C1 segment of cervical spinal cord (tissue), 14 donors: ENCODE data around the gene SPACA4.

Experiments used
- DNase-seq, 14 donors: peaks; one replicate each; lab custom pipeline; 2025; lab: John Stamatoyannopoulos, UW

Gene SPACA4

DNA sequence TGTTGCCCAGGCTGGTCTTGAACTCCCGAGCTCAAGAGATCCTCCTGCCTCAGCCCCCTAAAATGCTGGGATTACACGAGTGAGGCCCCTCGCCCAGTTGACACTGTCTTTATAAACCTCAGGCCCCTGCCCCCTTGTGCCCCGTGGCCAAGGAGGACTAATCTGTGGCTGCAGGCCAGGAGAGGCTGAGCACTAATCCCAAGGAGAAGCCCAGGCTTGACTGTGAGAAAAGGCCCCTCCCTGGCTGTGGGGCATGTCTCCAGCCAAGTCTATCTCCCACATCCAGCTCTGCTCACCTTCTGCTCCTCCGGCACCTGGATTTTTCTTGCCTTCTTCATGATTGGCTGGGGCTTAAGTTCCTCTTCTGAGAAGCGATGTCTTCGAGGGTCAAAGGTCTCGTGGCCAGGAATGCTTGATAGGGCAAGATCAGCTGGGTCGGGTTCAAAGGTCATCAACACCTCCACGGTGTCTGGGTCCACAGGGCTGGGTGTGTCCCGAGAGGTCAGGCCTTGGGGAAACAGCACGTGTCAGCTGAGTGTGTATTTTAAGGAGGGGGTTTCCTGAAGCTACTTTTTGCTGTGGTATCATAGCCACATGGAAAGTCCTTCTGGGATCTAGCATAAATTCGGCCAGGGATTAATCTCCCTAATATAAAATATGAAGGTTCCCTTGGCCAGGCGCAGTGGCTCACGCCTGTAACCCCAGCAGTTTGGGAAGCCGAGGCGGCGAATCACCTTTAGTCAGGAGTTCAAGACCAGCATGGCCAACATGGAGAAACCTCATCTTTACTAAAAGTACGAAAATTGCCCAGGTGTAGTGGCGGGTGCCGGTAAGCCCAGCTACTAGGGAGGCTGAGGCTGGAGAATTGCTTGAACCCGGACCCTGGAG, 26.9 kb downstream of the SPACA4 start:
- DNase-seq, result no peak

- no peak for DNase-seq
Measured at GRCh38 chr19:48634036-48634342, 27.4 kb downstream of the SPACA4 start.

- DNase-seq, result peak; percentile 58 to 97 (median 91)
Measured at GRCh38 chr19:48634424-48635262, 28.1 kb downstream of the SPACA4 start.

- peak in 12 of 14 donors; percentile 25 to 81 (median 53) for DNase-seq
Measured at GRCh38 chr19:48635263-48635965, 28.9 kb downstream of the SPACA4 start.

DNA sequence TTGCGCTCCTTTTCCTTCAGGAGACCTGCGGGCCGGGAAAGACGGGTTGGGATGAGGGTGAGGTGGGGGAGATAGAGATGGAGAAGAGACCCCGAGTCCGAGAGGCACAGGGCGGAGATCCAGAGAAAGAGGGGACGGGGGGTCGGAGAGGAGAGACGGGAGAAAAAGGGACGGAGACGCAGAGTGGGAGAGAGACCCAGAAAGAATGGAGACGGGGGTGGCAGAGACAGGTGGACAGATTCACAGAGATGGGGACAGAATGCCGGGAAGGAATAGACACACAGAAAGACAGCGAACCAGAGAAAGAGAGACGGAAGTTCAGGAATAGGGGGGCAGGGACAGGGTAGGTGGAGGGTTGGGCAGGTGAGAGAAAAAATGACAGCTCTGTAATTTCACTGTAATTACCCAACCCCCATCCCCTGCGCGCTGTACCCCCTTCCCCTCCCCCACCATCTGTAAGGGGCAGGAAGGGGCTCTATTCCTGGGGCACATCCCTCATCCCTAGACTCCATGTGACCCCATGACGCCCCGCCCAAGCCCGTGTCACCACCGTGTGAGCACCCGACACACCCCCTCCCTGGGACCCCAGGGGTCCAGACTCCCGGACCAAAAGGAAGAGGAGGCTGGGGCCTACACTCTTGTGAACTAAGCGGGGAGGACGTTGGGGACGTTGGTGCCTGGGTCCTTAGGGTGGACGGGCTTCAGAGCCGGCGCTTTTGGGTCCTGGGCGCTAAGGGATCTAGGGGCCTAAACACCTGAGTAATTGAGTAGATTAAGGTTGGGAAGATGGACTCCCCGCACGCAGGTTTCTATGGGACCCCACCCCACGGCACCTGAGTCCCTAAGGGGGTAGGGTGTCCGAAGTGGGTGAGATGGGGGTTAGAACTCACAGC, 29.7 kb downstream of the SPACA4 start:
- peak in 9 of 14 donors; percentile 24 to 73 (median 49) for DNase-seq

DNA sequence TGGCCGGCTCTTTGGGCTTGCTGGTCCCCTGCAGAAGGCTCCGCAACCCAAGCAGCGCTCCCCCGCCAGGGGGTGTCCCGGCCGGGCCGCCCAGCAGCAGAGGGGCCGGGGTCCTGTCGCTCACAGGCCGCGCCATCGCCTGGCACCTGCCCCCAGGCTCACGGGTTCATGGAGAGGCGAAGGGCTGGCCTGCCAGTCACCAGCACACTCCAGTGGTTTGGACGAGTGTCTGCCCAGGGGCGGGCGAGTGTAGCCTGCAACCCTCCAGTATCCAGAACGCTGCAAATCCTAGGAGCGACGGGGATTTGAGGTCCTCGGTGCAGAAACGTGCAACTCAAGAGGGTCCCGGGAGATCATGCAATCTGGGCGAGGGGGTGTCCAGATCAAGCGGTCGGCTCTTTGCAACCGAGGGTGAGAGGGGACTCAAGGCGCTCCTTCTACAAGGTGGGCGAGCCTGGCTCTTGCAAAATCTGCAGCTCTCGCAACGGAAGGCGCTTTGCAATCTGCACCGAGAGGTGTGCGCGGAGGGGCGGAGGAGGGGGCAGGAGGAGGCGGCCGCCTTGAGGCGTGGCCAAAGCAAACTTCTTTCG, 30.4 kb downstream of the SPACA4 start, which contains the start of gene DBP:
DBP (minus strand) TSS at position 521 of the 590 bp plus-strand sequence; CDS start at position 136, 385 bp downstream.
- DNase-seq, result peak in 6 of 14 donors; percentile 72 to 92 (median 78)

- peak; percentile 92 to 100 (median 98) for DNase-seq
Measured at GRCh38 chr19:48637449-48637947, 31.0 kb downstream of the SPACA4 start.

DNA sequence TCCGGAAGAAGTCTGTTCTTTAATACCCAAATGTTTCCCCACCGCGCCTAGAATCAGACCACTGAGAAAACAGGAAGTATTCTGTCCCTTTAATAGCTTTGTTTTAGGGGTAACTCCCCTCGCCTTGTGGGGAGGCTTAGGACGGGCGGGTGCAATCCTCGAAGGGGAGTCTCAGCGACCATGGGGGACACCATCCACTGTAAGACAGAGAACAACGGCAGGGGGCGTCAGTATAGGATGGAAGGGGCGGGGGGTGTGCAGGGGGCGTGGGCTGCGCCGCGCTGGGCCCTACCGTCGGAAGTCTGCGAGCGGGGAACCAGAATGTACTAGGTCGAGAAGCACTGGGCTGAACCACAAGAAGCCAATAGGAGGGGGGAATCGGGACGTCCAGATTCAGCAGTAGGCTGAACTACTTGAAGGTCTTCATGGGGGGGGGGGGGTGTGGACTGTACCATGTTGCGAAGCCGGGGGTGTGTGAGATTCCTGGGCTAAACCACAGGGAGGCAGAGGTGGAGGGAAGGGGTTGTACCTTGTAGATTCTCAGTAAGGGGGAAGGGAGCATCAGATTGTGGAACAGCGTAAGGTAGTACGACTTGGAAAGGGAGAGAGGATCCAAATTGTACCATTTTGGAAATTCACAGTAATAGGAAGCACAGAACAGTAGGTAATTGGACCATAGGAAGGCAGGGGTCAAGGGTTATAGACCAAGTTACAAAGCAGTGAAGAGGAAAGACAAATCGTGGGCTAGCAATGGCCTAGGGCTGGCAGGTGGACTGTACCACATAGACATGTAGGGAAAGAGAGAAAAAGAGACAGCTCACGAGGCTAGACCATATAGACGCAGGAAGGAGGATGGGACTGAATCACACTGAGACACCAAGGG, 31.6 kb downstream of the SPACA4 start:
- DNase-seq, result peak in 12 of 14 donors; percentile 73 to 93 (median 89)

GRCh38 chr19:48638831-48639381, 32.4 kb downstream of the SPACA4 start:
- peak in 5 of 14 donors; percentile 23 to 56 (median 30) for DNase-seq

- no peak for DNase-seq
Measured at GRCh38 chr19:48639483-48640375, 33.2 kb downstream of the SPACA4 start.

DNA sequence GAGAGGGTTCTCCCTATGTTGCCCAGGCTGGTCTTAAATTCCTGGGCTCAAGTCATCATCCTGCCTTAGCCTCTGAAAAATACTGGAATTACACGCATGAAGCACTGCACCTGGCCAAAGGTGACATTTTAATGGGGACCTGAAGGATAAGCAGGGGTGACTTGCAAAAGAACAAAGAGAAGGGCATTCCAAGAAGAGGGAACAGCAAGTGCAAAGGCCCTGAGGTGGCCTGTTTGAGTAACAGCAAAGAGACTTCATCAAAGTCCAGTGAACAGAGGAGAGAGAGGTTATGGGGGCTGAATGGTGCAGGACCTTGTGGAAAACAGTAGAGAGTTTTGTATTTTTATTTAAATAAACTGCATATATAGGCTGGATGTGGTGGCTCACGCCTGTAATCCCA, 35.3 kb downstream of the SPACA4 start:
- DNase-seq, result no peak

DNA sequence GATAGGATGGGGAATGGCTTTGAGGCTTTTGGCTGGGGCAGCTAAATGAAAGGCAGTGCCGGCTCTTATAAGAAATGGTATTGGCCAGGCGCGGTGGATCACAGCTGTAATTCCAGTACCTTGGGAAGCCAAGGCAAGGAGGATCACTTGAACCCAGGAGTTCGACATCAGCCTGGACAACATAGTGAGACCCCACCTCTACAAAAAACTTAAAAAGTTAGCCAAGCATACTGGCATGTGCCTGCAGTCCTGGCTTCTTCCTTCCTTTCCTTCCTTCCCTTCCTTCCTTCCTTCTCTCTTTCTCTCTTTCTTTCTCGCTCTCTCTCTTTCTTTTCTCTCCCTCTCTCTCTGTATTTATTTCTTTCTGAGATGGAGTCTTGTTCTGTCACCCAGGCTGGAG, 36.3 kb downstream of the SPACA4 start:
- DNase-seq, result no peak

GRCh38 chr19:48644355-48644754, 37.8 kb downstream of the SPACA4 start:
- peak in 1 of 14 donors; percentile 36 for DNase-seq

GRCh38 chr19:48644839-48645619, 38.5 kb downstream of the SPACA4 start:
- peak in 12 of 14 donors; percentile 49 to 82 (median 66) for DNase-seq

DNA sequence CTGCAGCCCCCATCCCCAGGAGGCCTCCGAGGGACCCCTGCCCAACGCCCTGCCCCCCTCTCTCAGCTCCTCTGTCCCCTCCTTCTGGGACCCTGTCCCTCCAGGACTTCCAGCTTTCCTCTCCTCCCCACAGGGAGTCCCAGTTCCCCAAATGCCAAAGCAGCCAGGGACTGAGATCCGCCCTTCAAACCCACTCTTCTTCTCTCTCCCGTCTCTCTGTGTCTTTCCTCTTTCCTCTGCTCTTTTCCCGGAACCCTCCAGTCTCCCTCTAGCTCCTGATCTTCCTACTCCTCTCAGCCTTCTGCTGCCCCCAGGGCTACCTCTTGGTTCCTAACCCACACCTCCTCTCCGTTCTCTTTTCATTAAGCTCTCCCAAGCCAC, 39.1 kb downstream of the SPACA4 start:
- DNase-seq, result peak in 5 of 14 donors; percentile 54 to 74 (median 56)

DNA sequence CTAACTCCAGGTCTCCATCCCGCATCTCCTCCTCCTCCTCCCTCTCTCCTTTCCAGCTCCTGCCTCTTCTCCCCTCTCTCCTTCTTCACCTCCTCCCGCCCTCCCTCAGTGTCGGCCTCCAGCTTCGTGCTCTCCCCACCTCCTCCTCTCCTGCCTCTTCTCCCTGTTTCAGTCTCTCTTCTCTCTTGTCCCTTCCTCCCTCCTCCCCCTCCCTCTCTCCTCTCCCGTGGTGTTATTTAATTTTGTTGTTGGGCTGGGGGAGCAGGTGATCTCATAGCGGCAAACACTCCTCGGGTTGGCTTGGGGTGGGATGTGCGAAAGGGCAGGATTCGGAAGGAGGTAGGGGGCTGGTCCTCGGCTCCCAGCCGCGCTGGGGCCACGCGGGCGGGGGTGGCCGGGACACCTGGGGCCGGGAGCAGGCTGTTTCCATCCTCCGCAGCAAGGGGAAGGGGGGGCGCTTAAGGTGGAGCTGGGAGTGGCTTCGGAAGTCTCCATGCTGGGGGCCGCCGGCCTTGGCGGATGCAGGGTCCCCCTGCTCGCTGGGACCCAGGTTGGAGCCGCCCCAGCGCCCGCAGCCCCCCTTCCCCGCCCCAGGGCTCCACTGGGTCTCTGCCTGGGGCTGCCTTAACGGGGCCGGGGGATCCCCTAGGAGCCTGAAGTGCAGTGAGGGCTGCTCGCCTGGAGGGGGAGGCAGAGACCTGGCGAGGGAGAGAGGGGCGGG, 39.6 kb downstream of the SPACA4 start, which contains the start of gene CA11:
CA11 (minus strand) TSS at position 187 of the 721 bp plus-strand sequence. CDS start 555 bp downstream, outside the sequence.
- DNase-seq, result peak; percentile 66 to 97 (median 92)
